Nephron progenitor cell (in vitro differentiated cells): ENCODE results near the gene TPRG1L.
A peak's percentile ranks its signal among the peaks of the same experiment; 100 is the strongest.

Experiments used
- DNase-seq: peaks from one replicate; pipeline ENCODE4 v3.0.0; 2021
- H3K27ac Mint-ChIP-seq: 2 replicates; pipeline ENCODE4 v1.8.0; 2021; ENCODE audit warnings: mild to moderate bottlenecking, moderate library complexity, mixed read lengths
- H3K27me3 Mint-ChIP-seq: 2 replicates; pipeline ENCODE4 v1.8.0; 2021; ENCODE audit warnings: mild to moderate bottlenecking, low read depth, mixed read lengths; ENCODE audit not compliant: poor library complexity
- H3K36me3 Mint-ChIP-seq: 2 replicates; pipeline ENCODE4 v1.8.0; 2021; ENCODE audit warnings: low read depth, mixed read lengths
- H3K4me1 Mint-ChIP-seq: 2 replicates; pipeline ENCODE4 v1.8.0; 2021; ENCODE audit warnings: mixed read lengths
- H3K4me3 Mint-ChIP-seq: 2 replicates; pipeline ENCODE4 v1.8.0; 2021; ENCODE audit warnings: mild to moderate bottlenecking, moderate library complexity, mixed read lengths
- H3K9me3 Mint-ChIP-seq: 2 replicates; pipeline ENCODE4 v1.8.0; 2021; ENCODE audit warnings: mild to moderate bottlenecking, moderate library complexity, mixed read lengths
- TF ChIP-seq, protein P1 (sequence below): fragments of 200-600 bp; sonication (generic); IDR thresholded peaks from 2 replicates; pipeline ENCODE4 v1.5.0; 2021; ENCODE audit warnings: antibody characterized with exemption

TPRG1L gene

DNA sequence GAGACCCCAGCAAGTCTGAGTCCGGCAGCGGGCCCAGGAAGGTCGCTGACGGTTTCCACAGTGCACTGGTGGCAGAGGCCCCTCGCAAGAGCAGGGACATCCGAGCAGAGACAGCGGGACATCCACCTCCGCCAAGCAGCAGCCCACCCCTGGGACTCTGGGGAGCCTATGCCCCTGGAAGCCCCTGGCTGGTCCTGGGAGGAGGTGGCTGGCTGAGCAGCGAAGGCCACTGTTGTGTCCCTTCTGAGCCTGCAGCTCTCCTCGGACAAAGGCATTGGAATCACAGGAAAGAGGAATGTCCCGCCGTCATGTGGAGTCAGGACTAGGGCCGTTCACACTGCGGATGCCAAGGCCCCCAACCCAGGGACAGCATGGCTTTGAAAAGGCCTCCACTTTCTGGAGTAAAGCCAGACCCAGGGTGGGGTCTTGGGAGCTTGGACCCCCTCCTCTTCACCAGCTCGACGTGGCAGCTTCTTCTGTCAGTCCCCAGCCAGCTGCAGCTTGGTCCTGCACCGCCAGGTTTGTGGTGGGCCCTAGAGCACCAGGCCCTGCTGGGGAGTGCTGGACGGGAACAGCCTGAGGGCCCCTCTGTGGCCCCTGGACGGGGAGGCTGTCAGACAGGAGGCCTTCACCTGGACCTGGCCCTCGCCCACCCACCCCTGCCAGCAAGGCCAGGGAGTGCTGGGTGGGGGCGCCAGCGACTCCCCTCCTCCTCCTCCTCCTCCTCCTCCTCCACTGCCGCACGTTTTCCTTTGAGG lies 14.9 kb upstream of the TPRG1L start:
- H3K36me3 Mint-ChIP-seq = no peaks in the 10 kb centered on the region
- TF ChIP-seq, protein P1, sequence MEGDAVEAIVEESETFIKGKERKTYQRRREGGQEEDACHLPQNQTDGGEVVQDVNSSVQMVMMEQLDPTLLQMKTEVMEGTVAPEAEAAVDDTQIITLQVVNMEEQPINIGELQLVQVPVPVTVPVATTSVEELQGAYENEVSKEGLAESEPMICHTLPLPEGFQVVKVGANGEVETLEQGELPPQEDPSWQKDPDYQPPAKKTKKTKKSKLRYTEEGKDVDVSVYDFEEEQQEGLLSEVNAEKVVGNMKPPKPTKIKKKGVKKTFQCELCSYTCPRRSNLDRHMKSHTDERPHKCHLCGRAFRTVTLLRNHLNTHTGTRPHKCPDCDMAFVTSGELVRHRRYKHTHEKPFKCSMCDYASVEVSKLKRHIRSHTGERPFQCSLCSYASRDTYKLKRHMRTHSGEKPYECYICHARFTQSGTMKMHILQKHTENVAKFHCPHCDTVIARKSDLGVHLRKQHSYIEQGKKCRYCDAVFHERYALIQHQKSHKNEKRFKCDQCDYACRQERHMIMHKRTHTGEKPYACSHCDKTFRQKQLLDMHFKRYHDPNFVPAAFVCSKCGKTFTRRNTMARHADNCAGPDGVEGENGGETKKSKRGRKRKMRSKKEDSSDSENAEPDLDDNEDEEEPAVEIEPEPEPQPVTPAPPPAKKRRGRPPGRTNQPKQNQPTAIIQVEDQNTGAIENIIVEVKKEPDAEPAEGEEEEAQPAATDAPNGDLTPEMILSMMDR = no peak
- no peak for DNase-seq
- H3K9me3 Mint-ChIP-seq = no peaks in the 10 kb centered on the region
- H3K27ac Mint-ChIP-seq = no peak overlapping the region
- H3K4me3 Mint-ChIP-seq = peak overlapping the region; percentile 85
- H3K27me3 Mint-ChIP-seq = peaks cover 8% of the 10 kb centered on the region
- peaks cover 72% of the 10 kb centered on the region for H3K4me1 Mint-ChIP-seq

DNA sequence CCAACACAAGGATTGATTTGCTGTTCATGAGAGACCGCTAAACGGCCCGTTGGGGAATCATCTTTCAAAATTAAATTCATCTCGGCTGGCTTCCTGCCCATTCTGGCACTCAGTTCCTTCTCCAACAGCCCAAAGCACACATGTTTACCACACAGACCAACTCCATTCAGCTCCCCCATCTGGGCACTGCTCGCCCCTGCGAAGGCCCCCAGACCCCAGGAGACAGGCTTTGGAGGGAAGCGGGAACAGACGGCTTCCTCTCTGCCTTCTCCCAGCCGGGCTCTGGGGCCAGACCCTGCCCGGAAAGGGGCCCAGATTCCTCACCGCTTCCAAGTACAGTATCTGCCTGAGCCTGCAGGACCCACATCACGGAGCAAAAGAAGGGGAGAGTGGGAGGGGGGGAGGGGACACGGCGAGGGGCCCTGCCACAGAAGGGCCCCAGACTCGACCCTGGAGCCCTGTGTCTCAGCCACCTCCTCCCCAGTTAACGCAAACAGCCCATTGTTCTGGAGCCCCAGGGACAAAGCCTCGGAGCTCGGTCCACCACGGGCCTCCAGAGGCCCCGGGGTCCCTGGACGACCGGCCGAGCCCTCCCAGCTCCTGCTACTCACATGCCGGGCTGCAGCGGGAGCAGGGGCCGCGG lies 14.2 kb upstream of the TPRG1L start:
- Mint-ChIP-seq H3K9me3 (no peaks in the 10 kb centered on the region), H3K4me3 (peak overlapping the region; percentile 85), H3K27me3 (peaks cover 15% of the 10 kb centered on the region), H3K4me1 (peaks cover 74% of the 10 kb centered on the region), H3K27ac (no peak overlapping the region), H3K36me3 (no peaks in the 10 kb centered on the region)
- TF ChIP-seq, protein P1 = no peak
- DNase-seq = peak; percentile 50

DNA sequence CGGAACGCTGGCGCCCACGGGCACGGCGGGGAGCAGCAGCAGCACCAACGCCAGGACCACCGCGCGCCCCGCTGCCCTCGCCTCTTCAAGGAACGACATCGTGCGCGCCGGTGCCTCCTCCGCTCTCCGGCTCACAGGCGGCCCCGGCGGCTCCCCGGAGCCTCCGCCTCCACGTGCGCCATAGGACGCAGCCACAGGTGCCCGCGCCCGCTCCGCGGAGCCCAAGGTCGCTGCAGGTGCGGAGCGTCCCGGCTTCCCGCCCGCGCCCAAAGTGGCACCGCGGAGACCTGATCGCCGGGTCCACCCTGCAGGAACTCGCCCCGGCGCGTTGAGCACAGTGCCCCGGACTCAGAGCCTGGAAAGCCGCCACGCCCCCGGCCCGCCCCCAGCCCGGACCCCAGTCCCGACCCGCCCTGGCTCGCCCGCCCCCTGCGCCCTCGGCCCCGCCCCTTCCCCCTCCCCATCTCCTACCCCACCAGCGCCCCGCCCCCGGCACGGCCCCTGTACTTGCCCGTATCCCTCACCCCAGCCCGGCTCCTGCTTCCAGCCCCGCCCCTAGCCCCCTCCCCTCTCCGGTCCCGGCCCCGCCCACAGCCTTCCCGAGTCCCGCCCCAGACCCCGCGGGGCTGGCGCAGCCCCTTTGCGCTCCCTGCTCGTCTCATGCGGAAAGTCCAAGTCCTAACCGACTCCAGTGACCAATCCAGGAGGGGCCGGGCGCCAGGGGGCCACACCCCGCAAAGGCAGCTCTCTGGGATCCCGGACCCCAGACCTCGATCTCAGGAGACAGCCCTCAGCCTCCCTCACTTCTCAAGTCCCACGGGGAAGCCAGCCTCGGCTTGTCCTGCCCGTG lies 13.4 kb upstream of the TPRG1L start, which contains the start of gene MEGF6:
Gene MEGF6, minus strand, starts transcription at position 339 of the 850 bp plus-strand sequence. Its CDS starts 240 bp downstream, at position 99.
- peak; percentile 99 for DNase-seq
- Mint-ChIP-seq H3K27me3 (peaks cover 18% of the 10 kb centered on the region), H3K4me3 (peak within 1 kb of the TSS; percentile 85), H3K4me1 (peaks cover 74% of the 10 kb centered on the region), H3K9me3 (no peaks in the 10 kb centered on the region), H3K27ac (no peak within 1 kb of the TSS), H3K36me3 (no peaks in the 10 kb centered on the region)
- TF ChIP-seq, protein P1 = no peak

DNA sequence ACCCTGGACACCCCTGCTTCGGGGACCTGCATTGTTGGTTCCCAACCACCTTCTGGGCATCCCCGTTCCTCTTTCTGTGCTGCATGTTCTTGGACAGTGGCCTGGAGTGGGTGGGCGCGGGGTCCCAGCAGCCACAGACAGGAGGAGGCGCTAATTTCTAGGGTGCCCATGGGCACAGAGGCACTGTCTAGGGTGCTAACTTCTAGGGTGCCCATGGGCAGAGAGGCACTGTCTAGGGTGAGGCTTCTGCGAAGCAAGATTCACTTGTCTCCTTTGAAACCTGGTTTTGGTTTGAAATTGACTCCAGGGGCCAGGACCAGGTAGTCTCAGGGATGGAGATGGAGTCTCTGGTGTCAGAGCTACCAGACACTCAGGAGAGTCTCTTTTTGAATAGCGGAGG lies 12.7 kb upstream of the TPRG1L start:
- DNase-seq = no peak
- TF ChIP-seq, protein P1 = no peak
- no peaks in the 10 kb centered on the region for H3K9me3 Mint-ChIP-seq

DNA sequence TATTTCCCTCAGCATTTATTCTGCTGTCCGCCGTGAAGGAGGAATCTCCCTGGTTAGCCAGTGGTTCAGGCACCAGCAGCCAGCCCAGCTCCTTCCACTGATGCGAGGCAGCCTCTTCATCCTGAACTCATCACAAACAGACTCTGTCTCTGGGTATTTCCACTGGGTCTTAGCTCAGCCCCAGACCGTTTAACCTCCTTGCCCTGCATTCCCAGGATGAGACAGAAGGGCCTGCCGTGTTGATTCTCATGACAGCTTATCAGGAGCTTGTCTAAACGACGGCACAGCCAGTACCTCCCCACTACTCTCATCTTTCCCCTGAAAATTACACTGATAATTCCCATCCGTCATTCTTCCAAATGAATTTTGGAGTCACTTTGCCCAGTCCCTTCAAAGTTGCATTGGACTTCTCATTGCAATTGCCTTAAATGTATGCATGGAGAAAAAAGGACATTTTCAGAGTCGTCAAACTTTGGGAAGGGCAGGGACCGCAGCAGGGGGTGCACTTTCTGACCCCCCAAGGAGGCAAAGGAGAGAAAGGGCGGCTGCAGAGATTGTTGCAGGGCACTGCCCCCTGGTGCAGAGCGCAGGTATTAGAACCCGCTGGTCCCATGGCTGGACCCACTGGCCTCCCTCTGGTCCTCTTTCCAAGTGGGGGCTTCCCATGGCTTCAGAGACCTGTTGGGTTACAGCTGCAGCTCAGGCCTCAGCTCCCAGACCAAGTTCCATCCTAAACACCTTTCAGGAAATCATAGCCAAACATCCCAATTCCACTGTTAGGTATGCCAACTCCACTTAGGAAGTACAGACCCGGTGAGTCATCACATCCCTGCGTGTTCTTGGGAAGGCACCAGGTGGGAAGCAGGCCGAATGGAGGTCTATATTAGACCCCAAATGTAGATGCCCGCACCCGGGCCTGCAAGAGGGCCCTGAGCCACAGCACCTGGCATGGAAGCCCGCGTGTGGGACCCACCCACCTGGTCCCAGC lies 9.8 kb upstream of the TPRG1L start:
- TF ChIP-seq, protein P1 = peak; percentile 72
- no peaks in the 10 kb centered on the region for H3K9me3 Mint-ChIP-seq
- H3K36me3 Mint-ChIP-seq = no peaks in the 10 kb centered on the region
- H3K4me3 Mint-ChIP-seq = no peak overlapping the region
- peaks cover 58% of the 10 kb centered on the region for H3K4me1 Mint-ChIP-seq
- peaks cover 24% of the 10 kb centered on the region for H3K27me3 Mint-ChIP-seq
- no peak overlapping the region for H3K27ac Mint-ChIP-seq
- DNase-seq = peak; percentile 65

More for the DNA sequence above, 12.7 kb upstream of the TPRG1L start:
- Mint-ChIP-seq H3K27me3 (peaks cover 18% of the 10 kb centered on the region), H3K4me3 (peak overlapping the region; percentile 45), H3K4me1 (peaks cover 70% of the 10 kb centered on the region), H3K27ac (no peak overlapping the region), H3K36me3 (no peaks in the 10 kb centered on the region)
